Measurements from ENCODE around the gene BCR. TPM values are rescaled to one million over a fixed set of nuclear protein-coding genes. Genes with fewer than 3 reads are reported as not detected.

BCR gene
- total and polyA plus RNA-seq, 2 of the 13 experiments (the other 11 are each of a cell fraction or from before 2014, with no cell fraction given), result 19.9 to 33.6 TPM

DNA sequence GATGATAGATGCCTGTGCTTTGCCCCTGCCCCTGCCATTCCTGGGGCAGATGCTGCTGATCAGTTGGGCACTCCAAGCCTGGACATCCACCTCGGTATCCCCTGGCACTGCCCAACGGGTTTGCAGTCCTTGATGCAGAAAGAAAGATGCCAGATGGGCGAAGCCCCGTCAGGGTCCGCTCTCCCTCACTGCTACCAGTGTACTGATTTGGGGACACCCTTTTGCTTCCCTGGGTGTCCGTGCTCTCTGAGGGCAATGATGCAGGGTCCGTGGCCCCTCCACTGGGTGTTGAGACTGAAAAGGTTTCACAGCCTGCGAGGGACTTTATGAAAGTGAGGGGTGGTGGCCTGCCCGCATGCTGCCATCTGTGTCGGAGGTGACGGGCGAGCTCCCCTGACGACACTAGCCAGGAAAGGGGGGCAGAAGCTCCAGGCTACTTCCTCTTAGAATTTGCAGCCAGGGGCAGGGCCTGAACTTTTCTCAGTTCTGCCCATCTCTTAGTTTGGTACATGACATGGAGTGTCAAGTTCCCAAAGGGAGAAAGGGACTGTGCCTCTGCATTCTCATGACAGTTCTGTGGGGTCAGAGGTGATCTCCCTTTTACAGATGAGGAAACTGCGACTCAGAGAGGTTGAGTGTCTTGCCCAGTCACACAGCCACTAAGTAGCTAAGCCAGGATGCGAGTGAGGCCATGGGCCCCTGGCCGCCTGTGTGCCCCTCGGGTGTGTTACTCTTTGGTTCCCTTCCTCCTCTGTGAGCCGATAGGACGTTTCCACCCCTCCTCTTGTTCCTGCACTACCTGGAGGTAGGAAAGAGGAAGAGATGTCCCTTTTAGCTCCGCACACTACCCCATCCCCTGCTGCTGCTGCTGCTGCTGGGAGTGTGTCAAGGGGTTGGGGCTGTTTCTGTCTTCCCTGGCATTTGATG is 96.6 kb downstream of the BCR start (continued):
- TF ChIP-seq ZSCAN30 (CRISPR knock-in tag; IDR thresholded peaks at IDR 0.05) (no peak), ONECUT2 (CRISPR knock-in tag; IDR thresholded peaks at IDR 0.05) (no peak), JUN (CRISPR knock-in tag; IDR thresholded peaks at IDR 0.05) (no peak), RARA (CRISPR knock-in tag; IDR thresholded peaks at IDR 0.05) (no peak), NRL (CRISPR knock-in tag; IDR thresholded peaks at IDR 0.05; ENCODE audit: borderline replicate concordance) (no peak), ZNF484 (CRISPR knock-in tag; IDR thresholded peaks at IDR 0.05; ENCODE audit: borderline replicate concordance, low read depth) (no peak), ELF4 (CRISPR knock-in tag; IDR thresholded peaks at IDR 0.05; ENCODE audit: borderline replicate concordance) (no peak)
- TF ChIP-seq, protein P1, sequence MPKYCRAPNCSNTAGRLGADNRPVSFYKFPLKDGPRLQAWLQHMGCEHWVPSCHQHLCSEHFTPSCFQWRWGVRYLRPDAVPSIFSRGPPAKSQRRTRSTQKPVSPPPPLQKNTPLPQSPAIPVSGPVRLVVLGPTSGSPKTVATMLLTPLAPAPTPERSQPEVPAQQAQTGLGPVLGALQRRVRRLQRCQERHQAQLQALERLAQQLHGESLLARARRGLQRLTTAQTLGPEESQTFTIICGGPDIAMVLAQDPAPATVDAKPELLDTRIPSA (CRISPR knock-in tag; IDR thresholded peaks at IDR 0.05; ENCODE audit: borderline replicate concordance), result no peak
- TF ChIP-seq, protein P2, sequence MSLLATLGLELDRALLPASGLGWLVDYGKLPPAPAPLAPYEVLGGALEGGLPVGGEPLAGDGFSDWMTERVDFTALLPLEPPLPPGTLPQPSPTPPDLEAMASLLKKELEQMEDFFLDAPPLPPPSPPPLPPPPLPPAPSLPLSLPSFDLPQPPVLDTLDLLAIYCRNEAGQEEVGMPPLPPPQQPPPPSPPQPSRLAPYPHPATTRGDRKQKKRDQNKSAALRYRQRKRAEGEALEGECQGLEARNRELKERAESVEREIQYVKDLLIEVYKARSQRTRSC (CRISPR knock-in tag; IDR thresholded peaks at IDR 0.05; ENCODE audit: low read depth), result no peak
- TF ChIP-seq, protein P3, sequence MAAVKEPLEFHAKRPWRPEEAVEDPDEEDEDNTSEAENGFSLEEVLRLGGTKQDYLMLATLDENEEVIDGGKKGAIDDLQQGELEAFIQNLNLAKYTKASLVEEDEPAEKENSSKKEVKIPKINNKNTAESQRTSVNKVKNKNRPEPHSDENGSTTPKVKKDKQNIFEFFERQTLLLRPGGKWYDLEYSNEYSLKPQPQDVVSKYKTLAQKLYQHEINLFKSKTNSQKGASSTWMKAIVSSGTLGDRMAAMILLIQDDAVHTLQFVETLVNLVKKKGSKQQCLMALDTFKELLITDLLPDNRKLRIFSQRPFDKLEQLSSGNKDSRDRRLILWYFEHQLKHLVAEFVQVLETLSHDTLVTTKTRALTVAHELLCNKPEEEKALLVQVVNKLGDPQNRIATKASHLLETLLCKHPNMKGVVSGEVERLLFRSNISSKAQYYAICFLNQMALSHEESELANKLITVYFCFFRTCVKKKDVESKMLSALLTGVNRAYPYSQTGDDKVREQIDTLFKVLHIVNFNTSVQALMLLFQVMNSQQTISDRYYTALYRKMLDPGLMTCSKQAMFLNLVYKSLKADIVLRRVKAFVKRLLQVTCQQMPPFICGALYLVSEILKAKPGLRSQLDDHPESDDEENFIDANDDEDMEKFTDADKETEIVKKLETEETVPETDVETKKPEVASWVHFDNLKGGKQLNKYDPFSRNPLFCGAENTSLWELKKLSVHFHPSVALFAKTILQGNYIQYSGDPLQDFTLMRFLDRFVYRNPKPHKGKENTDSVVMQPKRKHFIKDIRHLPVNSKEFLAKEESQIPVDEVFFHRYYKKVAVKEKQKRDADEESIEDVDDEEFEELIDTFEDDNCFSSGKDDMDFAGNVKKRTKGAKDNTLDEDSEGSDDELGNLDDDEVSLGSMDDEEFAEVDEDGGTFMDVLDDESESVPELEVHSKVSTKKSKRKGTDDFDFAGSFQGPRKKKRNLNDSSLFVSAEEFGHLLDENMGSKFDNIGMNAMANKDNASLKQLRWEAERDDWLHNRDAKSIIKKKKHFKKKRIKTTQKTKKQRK (IDR thresholded peaks at IDR 0.05; ENCODE audit: low read length), result no peak
